ENCODE data around the gene DHRS3. TPM values are rescaled to one million over a fixed set of nuclear protein-coding genes. Genes with fewer than 3 reads are reported as not detected.
A peak's percentile ranks its signal among the peaks of the same experiment; 100 is the strongest.

Gene DHRS3
- total and polyA plus RNA-seq, 2 of the 13 experiments (the other 11 are each of a cell fraction or from before 2014, with no cell fraction given), result 48.5 to 90.5 TPM

- ChIA-PET POLR2A (interaction anchor here (1.0 to 3.3 kb wide), 2 partner anchors 48 to 53 kb away, joined by 4 to 20 read pairs; partner anchors contain the start of gene DHRS3), CTCF (ENCODE audit: low intra/inter-chr PET ratio, low total read pairs) (no interaction called here)
- in situ Hi-C loops (cut with HindIII; ENCODE audit: extremely low pct_ligation_motif_present, low pct_unique_long_range_greater_than_20kb), result no loop called here
- no peak for DNase-seq (ENCODE audit: low spot score)
- ATAC-seq, result peak; percentile 8; the same call in 2 of the 3 replicates
- Histone ChIP-seq H3K79me2 (ENCODE audit: insufficient read depth, low read length) (no peaks in the 10 kb centered on the region), H3K36me3 (replicated peaks in 1 of 2; ENCODE audit: control insufficient read depth in 1 of 2, insufficient read depth in 2 of 2, low read length in 2 of 2) (peaks cover 18 to 28% of the 10 kb centered on the region in 2 experiments; a peak in 4 of 5 replicates), H4K20me1 (ENCODE audit: insufficient read depth, low read length) (no peaks in the 10 kb centered on the region), H3K4me2 (ENCODE audit: low read depth, low read length) (no peak overlapping the region), H3K4me1 (ENCODE audit: insufficient read depth, low read length) (no peaks in the 10 kb centered on the region), H3K9ac (ENCODE audit: insufficient read depth, low read depth, low read length) (no peak overlapping the region), H3K27ac (ENCODE audit: extremely low read length, insufficient read depth, low read length) (no peak overlapping the region), H3K9me3 (ENCODE audit: low read length) (peaks cover 22% of the 10 kb centered on the region), H3K4me3 (replicated peaks in 1 of 3; ENCODE audit: insufficient read depth in 1 of 3, low read depth in 2 of 3, low read length in 3 of 3) (no peak overlapping the region), H3K27me3 (ENCODE audit: control insufficient read depth in 1 of 2, insufficient read depth in 2 of 2, low read length in 2 of 2) (no peaks in the 10 kb centered on the region), H2AFZ (ENCODE audit: low read length) (no peak overlapping the region)
- intact Hi-C loops (cut with micrococcal nuclease; ENCODE audit: unreplicated experiment), result no loop called here
- no TSS peak for BruUV-seq (replicated peaks)
- no peak for FAIRE-seq
- WGBS (ENCODE audit: low lambda C conversion rate), result 99% methylated on average over 7 of the region's 7 CpGs
- TF ChIP-seq POLR2AphosphoS5 (IDR thresholded peaks at IDR 0.05; ENCODE audit: low read depth, low read length), result 0 out of 2 replicates have a peak, but pooled peaks have one; percentile 18
- no peak for TF ChIP-seq HNRNPH1 (optimal IDR thresholded peaks at IDR 0.05; ENCODE audit: low read depth, low read length)
- no peak for TF ChIP-seq TCF12 (IDR thresholded peaks at IDR 0.05)
- TF ChIP-seq TCF12 (CRISPR knock-in tag; IDR thresholded peaks at IDR 0.05), result no peak
- peak; percentile 79 for TF ChIP-seq RFX5 (IDR thresholded peaks at IDR 0.05; ENCODE audit: low read depth, low read length)
- TF ChIP-seq ZNF326 (CRISPR knock-in tag; IDR thresholded peaks at IDR 0.05; ENCODE audit: borderline replicate concordance), result no peak
- peak; percentile 56; the same call in 1 of the 2 replicates for TF ChIP-seq PAF1 (CRISPR knock-in tag; IDR thresholded peaks at IDR 0.05)
- TF ChIP-seq MTF1 (CRISPR knock-in tag; IDR thresholded peaks at IDR 0.05), result no peak
- no peak for TF ChIP-seq ZZZ3 (CRISPR knock-in tag; IDR thresholded peaks at IDR 0.05; ENCODE audit: borderline replicate concordance)
- TF ChIP-seq, protein P1, sequence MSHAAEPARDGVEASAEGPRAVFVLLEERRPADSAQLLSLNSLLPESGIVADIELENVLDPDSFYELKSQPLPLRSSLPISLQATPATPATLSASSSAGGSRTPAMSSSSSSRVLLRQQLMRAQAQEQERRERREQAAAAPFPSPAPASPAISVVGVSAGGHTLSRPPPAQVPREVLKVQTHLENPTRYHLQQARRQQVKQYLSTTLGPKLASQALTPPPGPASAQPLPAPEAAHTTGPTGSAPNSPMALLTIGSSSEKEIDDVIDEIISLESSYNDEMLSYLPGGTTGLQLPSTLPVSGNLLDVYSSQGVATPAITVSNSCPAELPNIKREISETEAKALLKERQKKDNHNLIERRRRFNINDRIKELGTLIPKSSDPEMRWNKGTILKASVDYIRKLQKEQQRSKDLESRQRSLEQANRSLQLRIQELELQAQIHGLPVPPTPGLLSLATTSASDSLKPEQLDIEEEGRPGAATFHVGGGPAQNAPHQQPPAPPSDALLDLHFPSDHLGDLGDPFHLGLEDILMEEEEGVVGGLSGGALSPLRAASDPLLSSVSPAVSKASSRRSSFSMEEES (CRISPR knock-in tag; IDR thresholded peaks at IDR 0.05), result no peak
- TF ChIP-seq STAT5B (CRISPR knock-in tag; IDR thresholded peaks at IDR 0.05), result no peak
- no peak for TF ChIP-seq XBP1 (CRISPR knock-in tag; IDR thresholded peaks at IDR 0.05)
- TF ChIP-seq CBX1 (IDR thresholded peaks at IDR 0.05; ENCODE audit: low read depth), result no peak
- no peak for TF ChIP-seq BHLHE40 (IDR thresholded peaks at IDR 0.05; ENCODE audit: low read length)
- TF ChIP-seq, protein P2, sequence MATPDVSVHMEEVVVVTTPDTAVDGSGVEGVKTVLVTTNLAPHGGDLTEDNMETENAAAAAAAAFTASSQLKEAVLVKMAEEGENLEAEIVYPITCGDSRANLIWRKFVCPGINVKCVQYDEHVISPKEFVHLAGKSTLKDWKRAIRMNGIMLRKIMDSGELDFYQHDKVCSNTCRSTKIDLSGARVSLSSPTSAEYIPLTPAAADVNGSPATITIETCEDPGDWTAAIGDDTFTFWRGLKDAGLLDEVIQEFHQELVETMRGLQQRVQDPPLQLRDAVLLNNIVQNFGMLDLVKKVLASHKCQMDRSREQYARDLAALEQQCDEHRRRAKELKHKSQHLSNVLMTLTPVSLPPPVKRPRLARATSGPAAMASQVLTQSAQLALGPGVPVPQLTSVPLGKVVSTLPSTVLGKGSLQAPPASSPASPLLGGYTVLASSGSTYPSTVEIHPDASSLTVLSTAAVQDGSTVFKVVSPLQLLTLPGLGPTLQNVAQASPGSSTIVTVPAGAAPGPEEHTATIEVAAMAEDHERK (CRISPR knock-in tag; IDR thresholded peaks at IDR 0.05; ENCODE audit: low read depth), result no peak
Measured at GRCh38 chr1:12565966-12566352, 52.1 kb downstream of the DHRS3 start.
